GM10248 (cell line): ENCODE measurements around the gene PARP3.
A peak's percentile ranks its signal among the peaks of the same experiment; 100 is the strongest.

Experiments
- CTCF ChIA-PET: fragments of 300-600 bp; sonication (Branson Sonifier 250); formaldehyde crosslinking; extraction: SDS; loops from one replicate; lab custom pipeline; 2021; ENCODE audit warnings: antibody characterized with exemption; lab: Yijun Ruan, JAX
- POLR2A ChIA-PET: fragments of 350-650 bp; sonication (Branson Sonifier 250); formaldehyde crosslinking; extraction: SDS; loops from one replicate; lab custom pipeline; 2020; ENCODE audit warnings: antibody characterized with exemption; lab: Yijun Ruan, JAX
- DNase-seq: peaks from one replicate; pipeline ENCODE4 v3.0.0; 2012; ENCODE audit errors: extremely low spot score
- TF ChIP-seq, protein P1 (sequence below): IDR thresholded peaks from 2 replicates; pipeline ENCODE4 v1.5.1; 2012; ENCODE audit warnings: mild to moderate bottlenecking, low read depth; ENCODE audit errors: extremely low read depth, missing control alignments, control extremely low read depth

PARP3 gene

DNA sequence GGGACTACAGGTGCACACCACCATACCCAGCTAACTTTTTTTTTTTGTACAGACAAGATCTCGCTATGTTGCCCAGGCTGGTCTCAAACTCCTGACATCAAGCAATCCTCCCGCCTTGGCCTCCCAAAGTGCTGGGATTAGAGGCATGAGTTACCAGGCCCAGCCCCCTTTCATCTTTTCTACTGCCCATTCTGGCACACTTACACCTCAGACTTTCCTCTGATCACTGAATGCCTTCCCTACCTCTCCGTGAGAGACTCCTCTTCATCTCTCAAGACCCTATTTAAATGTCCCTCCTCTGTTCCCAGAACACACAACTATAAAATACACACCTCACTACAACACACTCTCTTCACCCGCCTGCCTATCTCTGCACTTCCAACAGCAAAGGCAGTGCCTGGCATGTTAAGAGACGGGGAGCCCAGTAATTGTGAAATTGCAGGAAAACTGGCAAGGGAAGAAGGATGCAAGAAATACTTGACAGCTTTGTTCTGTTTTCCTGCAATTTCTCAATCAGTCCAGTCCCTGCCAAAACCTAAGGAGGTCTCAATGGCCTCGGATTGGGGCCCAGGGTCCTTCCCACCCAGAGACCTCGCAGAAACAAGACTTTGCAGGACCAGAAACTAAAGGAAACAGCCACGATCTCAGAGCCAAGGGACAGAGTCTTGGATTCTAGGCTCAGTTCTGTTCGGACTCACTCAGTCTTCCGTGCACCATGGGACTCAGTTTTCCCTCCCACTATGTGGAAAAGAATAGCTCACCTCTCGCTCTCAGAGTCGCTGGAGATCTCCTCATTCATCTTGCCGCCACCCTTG, 1.3 kb upstream of the PARP3 start:
- no peak for DNase-seq
- ChIA-PET POLR2A (interaction anchor here (1.1 kb wide), 1 partner anchor 8 kb away, joined by 4 read pairs; no protein-coding TSS in a partner anchor), CTCF (interaction anchor here (0.5 to 3.0 kb wide), 34 partner anchors 9 to 551 kb away, joined by 3 to 42 read pairs (median 4); partner anchors contain the start of genes ABHD14A, ABHD14B, ACY1 and DUSP7)
- TF ChIP-seq, protein P1, sequence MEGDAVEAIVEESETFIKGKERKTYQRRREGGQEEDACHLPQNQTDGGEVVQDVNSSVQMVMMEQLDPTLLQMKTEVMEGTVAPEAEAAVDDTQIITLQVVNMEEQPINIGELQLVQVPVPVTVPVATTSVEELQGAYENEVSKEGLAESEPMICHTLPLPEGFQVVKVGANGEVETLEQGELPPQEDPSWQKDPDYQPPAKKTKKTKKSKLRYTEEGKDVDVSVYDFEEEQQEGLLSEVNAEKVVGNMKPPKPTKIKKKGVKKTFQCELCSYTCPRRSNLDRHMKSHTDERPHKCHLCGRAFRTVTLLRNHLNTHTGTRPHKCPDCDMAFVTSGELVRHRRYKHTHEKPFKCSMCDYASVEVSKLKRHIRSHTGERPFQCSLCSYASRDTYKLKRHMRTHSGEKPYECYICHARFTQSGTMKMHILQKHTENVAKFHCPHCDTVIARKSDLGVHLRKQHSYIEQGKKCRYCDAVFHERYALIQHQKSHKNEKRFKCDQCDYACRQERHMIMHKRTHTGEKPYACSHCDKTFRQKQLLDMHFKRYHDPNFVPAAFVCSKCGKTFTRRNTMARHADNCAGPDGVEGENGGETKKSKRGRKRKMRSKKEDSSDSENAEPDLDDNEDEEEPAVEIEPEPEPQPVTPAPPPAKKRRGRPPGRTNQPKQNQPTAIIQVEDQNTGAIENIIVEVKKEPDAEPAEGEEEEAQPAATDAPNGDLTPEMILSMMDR, result no peak

DNA sequence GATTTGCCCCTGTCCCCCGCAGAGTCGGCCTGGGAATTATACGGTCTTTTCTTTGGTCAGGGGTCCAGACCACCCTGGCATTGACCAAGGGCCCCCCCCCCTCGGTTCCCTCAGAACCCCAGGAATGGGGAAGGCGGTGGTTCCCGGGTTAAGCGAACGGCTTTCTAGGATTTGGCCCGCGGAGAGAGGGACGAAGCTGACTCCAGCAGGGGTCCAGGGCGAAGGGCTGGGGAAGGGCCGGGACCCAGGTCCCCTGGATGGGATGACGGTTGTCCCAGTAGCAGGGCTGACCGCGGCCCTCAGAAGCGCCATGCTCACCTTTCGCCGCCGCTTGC, 733 bp upstream of the PARP3 start:
- TF ChIP-seq, protein P1, result no peak
- no peak for DNase-seq
- CTCF ChIA-PET, result interaction anchor here (0.5 to 3.0 kb wide), 34 partner anchors 9 to 552 kb away, joined by 3 to 42 read pairs (median 4); partner anchors contain the start of genes ABHD14A, ABHD14B, ACY1 and DUSP7
- POLR2A ChIA-PET, result interaction anchor here (1.1 kb wide), 1 partner anchor 8 kb away, joined by 4 read pairs; no protein-coding TSS in a partner anchor

DNA sequence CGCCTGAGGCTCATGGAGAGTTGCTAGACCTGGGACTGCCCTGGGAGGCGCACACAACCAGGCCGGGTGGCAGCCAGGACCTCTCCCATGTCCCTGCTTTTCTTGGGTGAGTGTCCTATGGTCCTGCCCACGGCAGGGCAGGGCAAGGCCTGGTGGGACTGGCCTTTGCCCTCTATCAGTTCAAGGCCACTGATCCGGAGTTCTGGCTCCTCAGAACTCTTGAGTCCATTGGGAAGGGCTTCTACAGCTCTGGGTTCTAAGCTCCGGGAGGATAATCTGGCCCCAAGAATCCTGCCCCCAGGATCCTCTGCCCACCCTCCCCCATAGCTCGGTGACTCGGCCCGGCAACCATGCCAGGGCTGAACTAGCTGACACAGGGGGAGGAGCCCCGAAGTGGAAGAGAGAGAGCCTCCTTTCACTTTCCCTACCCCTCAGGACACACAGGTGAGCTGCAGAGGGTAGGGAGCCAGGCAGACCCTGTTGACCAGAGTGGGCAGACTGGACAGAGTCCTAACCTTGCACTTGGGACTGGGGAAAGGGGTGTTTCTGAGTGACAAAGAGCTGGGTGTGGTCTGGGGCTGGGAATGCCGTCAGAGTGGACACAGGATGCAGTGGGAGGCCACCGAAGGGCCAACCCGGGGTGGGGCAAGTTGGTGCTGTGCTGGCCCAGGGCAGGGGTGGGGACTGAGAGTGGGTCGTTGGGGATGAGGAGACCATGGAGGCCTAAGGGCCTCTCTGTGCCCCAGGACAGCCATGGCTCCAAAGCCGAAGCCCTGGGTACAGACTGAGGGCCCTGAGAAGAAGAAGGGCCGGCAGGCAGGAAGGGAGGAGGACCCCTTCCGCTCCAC, 664 bp downstream of the PARP3 start:
- ChIA-PET CTCF (interaction anchor here (0.8 to 3.0 kb wide), 20 partner anchors 9 to 1326 kb away, joined by 3 to 42 read pairs (median 5); partner anchors contain the start of genes ABHD14A, ABHD14B, ACY1 and MAPKAPK3), POLR2A (interaction anchor here (0.6 to 1.3 kb wide), 4 partner anchors 31 to 390 kb away, joined by 3 to 7 read pairs (median 4); partner anchors contain the start of gene ABHD14B)
- peak; percentile 90 for DNase-seq
- TF ChIP-seq, protein P1, result no peak

DNA sequence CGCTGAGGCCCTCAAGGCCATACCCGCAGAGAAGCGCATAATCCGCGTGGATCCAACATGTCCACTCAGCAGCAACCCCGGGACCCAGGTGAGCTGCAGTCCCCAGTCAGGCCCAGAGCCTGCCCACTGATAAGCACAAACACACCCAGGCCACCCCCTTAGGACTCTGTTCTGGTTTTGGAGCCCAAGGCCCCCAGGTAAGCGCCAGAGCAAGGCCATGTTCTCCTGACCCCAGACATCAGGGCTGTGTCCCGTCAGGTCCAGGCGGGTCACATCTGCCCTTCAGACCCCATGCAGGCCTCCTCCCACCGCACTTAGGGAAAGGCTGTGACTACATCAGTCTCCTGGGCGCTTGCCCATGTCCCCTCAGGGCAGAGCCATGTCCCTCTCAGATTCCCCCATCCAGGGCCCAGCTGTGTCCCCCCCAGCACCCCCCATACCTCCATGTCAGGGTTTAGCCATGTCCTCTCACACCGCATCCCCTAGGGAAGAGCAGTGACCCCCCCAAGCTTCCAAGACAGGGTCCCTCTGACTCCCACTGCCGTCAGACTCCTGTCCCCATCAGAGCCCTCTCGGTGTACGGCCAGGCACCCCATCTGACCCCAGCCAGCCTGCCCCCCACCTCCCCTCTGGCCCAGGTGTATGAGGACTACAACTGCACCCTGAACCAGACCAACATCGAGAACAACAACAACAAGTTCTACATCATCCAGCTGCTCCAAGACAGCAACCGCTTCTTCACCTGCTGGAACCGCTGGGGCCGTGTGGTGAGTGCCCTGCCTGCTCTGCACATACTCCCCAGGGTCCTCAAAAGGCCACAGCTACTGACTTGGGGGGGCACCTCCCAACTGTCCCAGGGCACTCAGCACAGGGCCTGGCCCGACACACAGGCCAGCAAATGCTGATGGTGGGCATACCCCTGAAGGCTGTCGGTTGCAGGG, 1.6 kb downstream of the PARP3 start:
- ChIA-PET CTCF (interaction anchor here (0.9 to 3.0 kb wide), 15 partner anchors 8 to 1327 kb away, joined by 3 to 42 read pairs (median 7); partner anchors contain the start of genes ABHD14A, ABHD14B, ACY1 and MAPKAPK3), POLR2A (interaction anchor here (0.9 to 1.3 kb wide), 2 partner anchors 30 to 152 kb away, joined by 3 to 7 read pairs; partner anchors contain the start of gene ABHD14B)
- TF ChIP-seq, protein P1, result no peak
- DNase-seq, result no peak

DNA sequence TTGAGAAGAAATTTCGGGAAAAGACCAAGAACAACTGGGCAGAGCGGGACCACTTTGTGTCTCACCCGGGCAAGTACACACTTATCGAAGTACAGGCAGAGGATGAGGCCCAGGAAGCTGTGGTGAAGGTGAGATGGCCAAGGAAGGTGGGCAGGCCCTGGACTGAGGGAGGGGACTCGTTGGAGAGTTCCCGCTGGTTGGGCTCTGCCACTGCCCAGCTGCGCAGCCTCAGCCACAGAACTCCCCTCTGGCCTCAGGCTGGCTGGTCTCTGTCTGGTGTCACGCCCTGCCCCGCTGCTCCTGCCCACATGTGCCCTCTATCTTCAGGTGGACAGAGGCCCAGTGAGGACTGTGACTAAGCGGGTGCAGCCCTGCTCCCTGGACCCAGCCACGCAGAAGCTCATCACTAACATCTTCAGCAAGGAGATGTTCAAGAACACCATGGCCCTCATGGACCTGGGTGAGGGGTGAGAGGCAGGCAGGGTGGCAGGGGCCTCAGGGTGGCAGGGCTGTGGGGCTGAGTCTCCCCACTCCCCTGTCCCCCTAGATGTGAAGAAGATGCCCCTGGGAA, 2.4 kb downstream of the PARP3 start:
- POLR2A ChIA-PET, result no interaction called here
- TF ChIP-seq, protein P1, result no peak
- DNase-seq, result no peak
- CTCF ChIA-PET, result interaction anchor here (1.0 to 1.2 kb wide), 3 partner anchors 21 to 177 kb away, joined by 3 to 8 read pairs (median 3); partner anchors contain the start of genes ABHD14A and ABHD14B
